DMS153 treated with DMSO at 0.1 percent for 48 hours (cell line): ENCODE data around the gene DAPK2.
A peak's percentile ranks its signal among the peaks of the same experiment; 100 is the strongest.

Experiments
- DNase-seq: peaks from one replicate; lab custom pipeline; 2025; ENCODE audit not compliant: unreplicated experiment; lab: John Stamatoyannopoulos, UW

DAPK2 gene

GRCh38 chr15:64024172-64025050, 21.9 kb downstream of the DAPK2 start:
- no peak for DNase-seq

- DNase-seq: no peak
These were observed 23.1 kb downstream of the DAPK2 start for GRCh38 chr15:64023220-64023619.

- DNase-seq: no peak
These were observed 23.7 kb downstream of the DAPK2 start for GRCh38 chr15:64022571-64022970.

DNA sequence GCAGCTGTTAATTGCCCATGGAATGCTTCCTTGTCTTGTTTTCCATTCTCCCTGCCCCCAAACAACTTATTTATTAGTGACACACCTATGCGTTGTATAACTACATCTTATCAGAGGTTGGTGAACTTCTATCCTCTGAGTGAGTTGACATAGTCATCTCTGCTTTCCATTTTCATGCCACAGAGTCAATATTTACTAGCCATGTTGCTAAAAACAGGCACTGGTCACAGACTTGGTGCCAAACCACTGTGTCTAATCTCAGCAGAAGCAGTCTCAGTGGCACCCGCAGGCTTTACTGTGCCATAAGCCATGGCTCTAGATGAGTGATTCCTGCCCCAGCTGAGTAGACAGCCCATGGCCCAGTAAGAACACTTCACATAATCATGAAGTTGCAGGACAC, 26.5 kb downstream of the DAPK2 start:
- peak; percentile 31 for DNase-seq

DNA sequence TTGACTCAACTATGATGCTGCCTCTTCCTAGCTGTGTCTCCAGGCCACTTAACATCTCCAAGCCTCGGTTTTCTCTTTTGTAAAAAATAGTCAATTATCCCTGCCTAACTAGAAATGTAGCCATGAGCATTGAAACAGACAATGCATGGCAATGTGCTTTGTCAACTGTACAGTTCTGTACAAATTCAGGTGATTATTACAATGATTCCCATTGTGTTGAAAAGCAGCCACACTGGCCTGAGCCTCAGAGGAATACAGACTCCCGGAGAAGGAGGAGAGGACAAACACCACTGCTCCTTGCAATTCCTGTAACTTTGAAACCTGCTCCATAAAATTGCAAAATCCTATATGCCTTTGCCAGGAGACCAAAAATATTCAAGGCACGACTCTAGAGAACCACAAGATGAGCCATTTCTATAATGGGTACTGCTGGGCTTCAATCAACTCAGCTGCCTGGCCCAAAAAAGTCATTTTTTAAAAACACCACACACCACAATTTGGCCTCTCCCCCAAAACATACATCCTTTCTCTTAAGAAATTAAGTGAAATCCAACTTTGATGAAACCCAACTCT, 28.6 kb downstream of the DAPK2 start:
- DNase-seq: no peak

DNA sequence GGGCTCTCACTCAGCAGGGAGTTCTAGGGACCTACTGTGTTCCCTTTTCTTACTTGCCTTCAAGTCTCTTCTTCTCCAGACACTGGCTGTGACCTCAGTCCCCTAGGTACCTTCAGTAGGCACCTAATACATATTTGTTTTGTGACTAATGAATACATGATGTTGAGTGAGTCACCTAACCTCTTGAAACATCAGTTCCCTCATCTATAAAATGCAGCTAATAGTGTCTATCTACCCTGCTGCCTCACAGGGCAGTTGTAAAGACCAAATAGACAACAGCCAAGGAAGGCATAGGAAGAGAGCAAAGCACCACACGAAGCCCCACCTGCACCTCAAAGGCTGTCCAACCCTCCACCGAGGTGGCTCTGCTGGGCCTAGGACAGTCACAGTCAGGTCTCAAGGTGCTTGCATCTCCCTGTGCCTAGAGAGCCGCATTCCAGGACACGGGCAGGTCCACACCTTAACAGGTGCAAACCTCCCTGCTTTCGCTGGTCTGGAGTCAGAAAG, 29.1 kb downstream of the DAPK2 start:
- no peak for DNase-seq

DNA sequence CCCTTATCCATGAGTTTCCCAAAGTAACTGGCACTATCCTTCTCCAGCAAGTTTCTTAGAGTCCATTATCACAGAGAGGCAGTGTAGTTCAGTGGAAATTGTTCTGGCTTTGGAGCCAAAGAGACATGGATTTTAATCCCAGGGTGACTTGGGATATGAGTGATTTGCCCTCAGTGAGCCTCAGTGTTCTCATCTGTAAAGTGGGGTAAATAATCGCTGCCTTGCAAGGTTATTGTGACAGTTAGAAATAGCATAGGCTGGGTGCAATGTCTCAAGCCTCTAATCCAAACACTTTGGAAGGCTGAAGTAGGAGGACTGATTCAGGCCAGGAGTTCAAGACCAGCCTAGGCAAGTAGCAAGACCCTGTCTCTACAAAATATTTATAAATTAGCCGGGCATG, 30.0 kb downstream of the DAPK2 start:
- DNase-seq: no peak

DNA sequence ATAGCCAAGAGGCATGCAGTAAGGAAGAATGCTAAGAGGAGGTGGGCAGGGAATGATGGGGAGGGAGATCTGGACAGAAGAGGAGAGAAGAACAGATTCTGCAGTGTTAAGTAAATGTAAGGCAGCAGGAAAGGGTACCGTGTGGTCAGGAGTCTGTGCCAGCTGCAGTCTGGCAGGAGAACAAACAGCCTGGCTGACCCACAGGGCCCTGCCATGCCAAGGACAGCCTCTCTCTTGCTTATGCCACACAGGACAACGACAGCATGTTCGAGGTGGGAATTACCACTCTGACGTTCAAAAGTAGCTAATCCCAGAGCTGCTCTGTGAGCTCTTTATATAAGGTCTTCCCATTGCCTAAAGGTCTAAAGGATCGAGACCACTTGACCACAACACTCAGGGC, 31.3 kb downstream of the DAPK2 start:
- no peak for DNase-seq

DNA sequence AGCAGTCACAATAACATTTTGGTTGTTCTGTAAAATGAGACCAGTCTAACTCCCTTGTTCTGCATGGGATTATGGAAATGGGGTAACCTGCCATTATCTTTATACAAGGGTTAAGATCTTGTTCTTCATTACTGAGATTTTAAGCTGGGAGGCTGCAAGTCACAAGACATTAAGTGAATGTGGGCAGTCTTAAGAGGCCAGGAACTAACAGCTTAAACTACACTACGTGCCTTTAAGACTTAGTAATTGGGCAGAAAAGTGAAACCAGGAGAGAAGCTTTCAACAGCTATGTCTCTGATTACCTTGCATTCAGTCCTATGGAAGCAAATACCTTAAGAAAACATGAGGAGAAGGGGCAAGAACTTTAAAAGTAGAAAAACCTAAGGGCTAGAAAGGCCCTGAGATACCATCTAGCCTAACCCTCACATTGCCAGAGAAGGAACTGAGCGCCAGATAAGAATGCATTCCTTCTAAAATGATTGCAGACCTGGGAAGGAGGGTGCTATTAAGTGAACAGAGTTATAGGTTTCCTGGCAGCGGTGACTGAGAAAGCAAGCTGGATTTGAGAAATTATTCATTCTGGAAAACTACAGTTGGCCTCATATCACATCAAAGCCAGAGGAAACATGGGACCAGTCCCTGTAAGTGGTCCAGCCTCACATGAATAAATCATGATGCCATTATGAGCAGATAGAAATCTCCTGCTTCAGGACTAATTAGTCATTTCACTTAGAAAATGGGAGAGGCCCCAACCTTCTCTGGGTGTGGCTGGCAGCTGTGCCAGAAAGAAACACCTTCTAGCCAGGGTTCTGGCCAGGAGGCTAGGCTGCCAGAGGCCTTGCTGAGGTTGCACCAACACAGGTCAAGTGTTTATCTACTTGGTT, 32.9 kb downstream of the DAPK2 start:
- DNase-seq: no peak

DNA sequence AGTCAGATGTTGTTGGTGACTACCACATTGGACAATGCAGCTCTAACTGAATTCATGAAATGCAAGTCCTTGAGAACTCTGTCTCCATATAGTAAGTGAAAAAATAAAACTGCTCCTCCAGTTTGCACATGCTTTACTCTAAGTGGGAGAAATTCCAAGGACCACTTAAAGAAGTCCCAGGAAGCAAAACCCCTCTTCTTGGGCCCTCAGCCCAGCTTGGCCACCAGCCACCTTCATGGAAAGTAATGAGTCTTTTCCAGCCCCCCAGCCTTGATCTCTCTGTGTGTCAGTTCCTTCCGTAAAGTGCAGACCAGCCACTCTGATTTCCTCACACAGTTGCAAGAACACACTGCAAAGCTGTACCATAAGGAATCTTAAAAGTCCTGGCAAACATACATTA, 34.5 kb downstream of the DAPK2 start:
- no peak for DNase-seq

DNA sequence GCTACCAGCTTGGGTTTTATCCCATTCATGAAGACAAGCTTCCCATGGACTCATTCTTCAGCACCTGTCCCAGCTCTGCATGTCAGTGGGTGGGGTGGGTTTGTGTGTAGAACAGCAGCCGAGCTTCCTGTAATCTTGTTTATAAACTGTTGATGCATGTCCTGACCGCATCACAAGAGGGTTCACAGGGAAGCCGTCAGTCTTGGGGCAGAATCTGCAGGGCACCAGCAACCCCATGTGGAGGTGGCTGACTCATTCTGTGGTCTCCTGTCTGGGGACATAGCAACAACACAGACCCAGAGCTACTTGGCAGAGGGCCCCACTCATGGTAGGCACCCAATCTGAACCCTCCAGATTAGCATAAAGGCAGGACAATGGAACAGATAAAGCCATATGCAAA, 35.6 kb downstream of the DAPK2 start:
- DNase-seq: no peak

GRCh38 chr15:64009798-64010261, 36.5 kb downstream of the DAPK2 start:
- no peak for DNase-seq

DNA sequence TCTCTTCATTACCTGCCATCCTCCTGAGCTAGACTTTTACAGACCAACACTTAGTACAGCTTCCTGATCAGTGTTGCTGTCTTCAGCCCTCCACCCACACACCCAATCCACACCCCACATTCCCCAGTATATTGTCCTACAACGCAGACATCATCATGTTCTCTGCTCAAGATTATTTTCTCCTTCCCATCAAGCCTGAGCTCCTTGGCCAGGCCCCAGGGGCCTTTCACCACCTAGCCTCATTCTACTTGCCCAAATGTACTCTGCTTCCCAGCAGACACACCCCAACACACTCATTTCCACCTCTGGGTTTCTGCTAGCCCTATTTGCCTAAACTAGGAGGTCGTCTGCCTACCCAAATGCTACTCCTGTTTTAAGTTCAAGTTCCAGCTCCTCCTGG, 37.0 kb downstream of the DAPK2 start:
- no peak for DNase-seq

- DNase-seq: no peak
These were observed 38.1 kb downstream of the DAPK2 start for GRCh38 chr15:64008177-64008576.

DNA sequence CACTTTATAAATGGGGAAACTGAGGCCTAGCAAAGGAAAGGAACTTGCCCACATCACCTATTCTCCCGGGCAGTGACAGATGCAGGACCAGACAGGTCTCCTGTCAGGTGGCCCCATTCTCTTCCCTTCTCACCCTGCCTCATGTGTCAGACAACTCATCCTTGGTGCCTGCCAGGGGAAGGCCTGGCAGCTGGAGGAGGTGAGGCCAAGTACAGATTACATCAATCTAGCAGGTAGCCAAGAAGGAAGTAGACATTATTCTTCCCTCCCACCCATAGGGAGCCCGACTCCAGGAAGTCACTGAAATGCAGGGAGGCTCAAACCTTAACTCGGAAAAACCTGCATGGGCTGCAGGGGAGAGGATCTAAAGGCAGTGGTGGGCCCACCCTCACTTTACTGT, 39.6 kb downstream of the DAPK2 start:
- no peak for DNase-seq

DNA sequence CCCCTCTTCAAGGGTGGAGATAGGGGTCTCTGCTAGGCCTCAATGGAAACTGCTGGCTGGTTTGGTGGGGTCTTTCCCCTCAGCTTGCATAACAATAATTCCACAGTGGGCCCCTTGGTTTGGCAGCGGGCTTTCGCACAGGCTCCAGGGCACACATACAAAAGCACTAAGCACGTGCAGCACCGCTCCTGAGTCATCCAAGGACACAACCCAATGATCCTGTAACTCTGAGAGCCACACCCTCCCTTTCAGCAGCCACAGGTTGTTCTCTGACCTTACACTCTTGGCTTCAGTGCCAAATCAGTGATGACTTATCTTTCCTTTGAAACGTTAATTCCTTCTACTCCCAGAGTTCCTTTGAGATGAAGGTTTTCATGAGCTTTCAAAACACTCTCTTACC, 41.7 kb downstream of the DAPK2 start:
- peak; percentile 6 for DNase-seq

GRCh38 chr15:64004056-64004455, 42.2 kb downstream of the DAPK2 start:
- DNase-seq: no peak

- no peak for DNase-seq
These were observed 43.1 kb downstream of the DAPK2 start for GRCh38 chr15:64003182-64003581.

GRCh38 chr15:64001148-64001547, 45.1 kb downstream of the DAPK2 start:
- no peak for DNase-seq

DNA sequence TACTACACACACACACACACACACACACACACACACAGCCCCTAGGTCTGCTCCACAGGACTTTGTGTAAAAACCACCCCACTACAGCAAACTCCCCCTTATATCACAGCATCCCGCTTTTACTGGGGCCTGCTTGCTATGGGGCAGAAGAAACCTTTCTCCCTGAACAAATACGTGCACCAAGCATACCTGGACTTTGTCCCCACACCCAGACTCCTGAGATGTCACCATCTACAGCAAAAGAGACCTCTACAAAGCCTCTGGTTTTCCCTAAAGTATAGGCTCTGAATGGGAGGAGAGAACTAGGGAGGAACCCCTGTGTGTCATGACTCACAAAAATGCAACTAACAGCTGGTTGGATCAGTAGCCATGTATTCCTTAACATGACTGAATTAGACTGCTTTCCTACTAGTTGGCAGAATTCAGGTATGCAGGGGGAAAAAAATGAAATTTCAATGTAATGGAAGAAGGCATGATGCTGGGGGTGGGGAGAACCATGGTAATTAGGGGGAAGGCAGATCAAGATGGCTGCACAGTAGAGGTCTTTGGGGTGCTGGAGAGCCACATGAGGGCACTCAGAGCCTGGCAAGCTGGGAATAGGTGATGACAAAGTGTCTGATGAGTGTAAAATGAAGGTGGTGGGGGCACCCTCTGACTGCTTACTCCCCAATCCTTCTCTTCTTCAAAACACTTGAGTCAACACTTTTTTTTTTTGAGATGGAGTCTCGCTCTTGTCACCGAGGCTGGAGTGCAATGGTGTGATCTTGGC, 45.9 kb downstream of the DAPK2 start:
- DNase-seq: no peak

GRCh38 chr15:63999177-63999576, 47.1 kb downstream of the DAPK2 start:
- no peak for DNase-seq
